Left lung (tissue), 10 donors: ENCODE results near the gene CRABP1. TPM values are rescaled to one million over a fixed set of nuclear protein-coding genes. Genes with fewer than 3 reads are reported as not detected.

Experiments
- ATAC-seq: fragments of 200-7000 bp; cut with Tn5 transposase; one replicate; pipeline ENCODE4 v1.9.1; 2020; ENCODE audit warnings: moderate library complexity
- DNase-seq, 4 donors: peaks; one replicate each; pipeline ENCODE4 v3.0.0-alpha.2; 2013 to 2020
- H3K27ac ChIP-seq, 2 donors: fragments of 200-600 bp; sonication (generic) in 1 of 2; one replicate each; pipeline versions ENCODE4 v1.5.0 to v1.8.0; 2020 to 2021
- H3K27me3 ChIP-seq, 2 donors: fragments of 200-600 bp; sonication (generic) in 1 of 2; one replicate each; pipeline versions ENCODE4 v1.5.0 to v1.8.0; 2020 to 2021
- H3K36me3 ChIP-seq, 2 donors: fragments of 200-600 bp; sonication (generic) in 1 of 2; one replicate each; pipeline versions ENCODE4 v1.5.0 to v1.8.0; 2020 to 2021
- H3K4me1 ChIP-seq, 2 donors: fragments of 200-600 bp; one replicate each; pipeline ENCODE4 v1.8.0; 2021
- H3K4me3 ChIP-seq, 2 donors: fragments of 200-600 bp; sonication (generic) in 1 of 2; one replicate each; pipeline versions ENCODE4 v1.5.0 to v1.8.0; 2020 to 2021; ENCODE audit warnings: mild to moderate bottlenecking in 1 of 2
- H3K9me3 ChIP-seq, 2 donors: fragments of 200-600 bp; sonication (generic) in 1 of 2; one replicate each; pipeline versions ENCODE4 v1.5.0 to v1.8.0; 2020 to 2021
- intact Hi-C, 2 donors: fragments of 100-400 bp; cut with DNase I; formaldehyde crosslinking; loops; one replicate each; pipeline versions ENCODE4 v1.11.2 to v1.14.2; 2022
- polyA plus RNA-seq, 6 donors: library from polyadenylated mRNA; unstranded; fragments of 120-200 nt; gene quantifications; one replicate each; pipeline ENCODE4 v1.2.1, GENCODE V29; 2013; ENCODE audit not compliant: insufficient read length in 6 of 6
- total RNA-seq, 2 donors: library from RNA; stranded (reverse); fragmentation: NEBNext Ultra II Directional; extraction: Animal tissue kit (Norgen Biotek cat#: 25700); gene quantifications; one replicate each; pipeline ENCODE4 v1.2.1, GENCODE V29; 2021
- TF ChIP-seq, protein P1 (sequence below), 2 donors: fragments of 200-600 bp; sonication (generic) in 1 of 2; IDR thresholded peaks; one replicate each; pipeline versions ENCODE4 v1.5.0 to v1.8.0; 2021; ENCODE audit warnings: antibody characterized with exemption in 2 of 2
- donor health status: DM: no; HTN: yes; CAD: no.
- donor health status: DM: no; HTN: no; CAD: no.

The CRABP1 gene
- total and polyA plus RNA-seq, 8 donors, result 0.29 to 0.79 (median 0.40) TPM; not detected in 2

DNA sequence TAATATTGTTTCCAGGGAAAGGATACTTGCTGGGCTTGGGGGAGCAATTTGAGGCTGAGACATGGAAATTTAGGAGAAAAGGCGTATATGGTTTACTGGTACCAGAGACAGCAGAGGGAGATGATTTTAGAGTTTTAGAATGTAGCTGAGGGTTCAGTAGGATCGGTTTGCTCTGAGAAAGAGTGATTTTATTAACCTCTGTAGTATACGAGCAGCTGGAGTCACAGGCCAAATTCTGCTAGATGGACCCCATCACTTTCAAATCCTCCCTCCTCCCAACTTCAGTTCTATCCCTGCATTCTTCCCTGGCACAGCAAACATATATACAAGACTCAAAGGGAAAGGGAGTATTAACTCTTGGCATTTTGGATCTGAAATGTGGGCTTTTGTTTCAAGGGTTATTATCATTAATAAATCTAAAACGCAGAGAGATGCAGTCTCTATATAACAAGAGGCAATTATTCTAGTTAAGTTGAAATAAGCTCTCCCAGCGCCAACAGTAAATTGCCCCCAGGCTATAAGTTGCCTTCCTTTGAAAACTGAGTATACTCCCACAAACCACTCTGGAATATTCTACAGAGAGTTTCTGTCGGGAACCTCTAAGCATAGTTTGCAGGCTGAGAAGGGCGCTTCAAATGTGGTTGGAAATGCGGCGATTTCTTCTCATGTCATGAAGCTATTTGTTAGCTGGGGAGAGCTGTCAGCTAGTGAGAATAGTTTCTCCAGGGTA lies 5.4 kb downstream of the CRABP1 start:
- Histone ChIP-seq H3K4me1 (no peaks in the 10 kb centered on the region), H3K27ac (no peak overlapping the region), H3K36me3 (no peaks in the 10 kb centered on the region), H3K27me3 (peaks cover 25 to 32% of the 10 kb centered on the region in 2 donors), H3K9me3 (no peaks in the 10 kb centered on the region), H3K4me3 (no peak overlapping the region)
- intact Hi-C loops, result no loop called here
- DNase-seq, result no peak
- ATAC-seq, result no peak
- TF ChIP-seq, protein P1, sequence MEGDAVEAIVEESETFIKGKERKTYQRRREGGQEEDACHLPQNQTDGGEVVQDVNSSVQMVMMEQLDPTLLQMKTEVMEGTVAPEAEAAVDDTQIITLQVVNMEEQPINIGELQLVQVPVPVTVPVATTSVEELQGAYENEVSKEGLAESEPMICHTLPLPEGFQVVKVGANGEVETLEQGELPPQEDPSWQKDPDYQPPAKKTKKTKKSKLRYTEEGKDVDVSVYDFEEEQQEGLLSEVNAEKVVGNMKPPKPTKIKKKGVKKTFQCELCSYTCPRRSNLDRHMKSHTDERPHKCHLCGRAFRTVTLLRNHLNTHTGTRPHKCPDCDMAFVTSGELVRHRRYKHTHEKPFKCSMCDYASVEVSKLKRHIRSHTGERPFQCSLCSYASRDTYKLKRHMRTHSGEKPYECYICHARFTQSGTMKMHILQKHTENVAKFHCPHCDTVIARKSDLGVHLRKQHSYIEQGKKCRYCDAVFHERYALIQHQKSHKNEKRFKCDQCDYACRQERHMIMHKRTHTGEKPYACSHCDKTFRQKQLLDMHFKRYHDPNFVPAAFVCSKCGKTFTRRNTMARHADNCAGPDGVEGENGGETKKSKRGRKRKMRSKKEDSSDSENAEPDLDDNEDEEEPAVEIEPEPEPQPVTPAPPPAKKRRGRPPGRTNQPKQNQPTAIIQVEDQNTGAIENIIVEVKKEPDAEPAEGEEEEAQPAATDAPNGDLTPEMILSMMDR (IDR thresholded peaks at IDR 0.05), result no peak

DNA sequence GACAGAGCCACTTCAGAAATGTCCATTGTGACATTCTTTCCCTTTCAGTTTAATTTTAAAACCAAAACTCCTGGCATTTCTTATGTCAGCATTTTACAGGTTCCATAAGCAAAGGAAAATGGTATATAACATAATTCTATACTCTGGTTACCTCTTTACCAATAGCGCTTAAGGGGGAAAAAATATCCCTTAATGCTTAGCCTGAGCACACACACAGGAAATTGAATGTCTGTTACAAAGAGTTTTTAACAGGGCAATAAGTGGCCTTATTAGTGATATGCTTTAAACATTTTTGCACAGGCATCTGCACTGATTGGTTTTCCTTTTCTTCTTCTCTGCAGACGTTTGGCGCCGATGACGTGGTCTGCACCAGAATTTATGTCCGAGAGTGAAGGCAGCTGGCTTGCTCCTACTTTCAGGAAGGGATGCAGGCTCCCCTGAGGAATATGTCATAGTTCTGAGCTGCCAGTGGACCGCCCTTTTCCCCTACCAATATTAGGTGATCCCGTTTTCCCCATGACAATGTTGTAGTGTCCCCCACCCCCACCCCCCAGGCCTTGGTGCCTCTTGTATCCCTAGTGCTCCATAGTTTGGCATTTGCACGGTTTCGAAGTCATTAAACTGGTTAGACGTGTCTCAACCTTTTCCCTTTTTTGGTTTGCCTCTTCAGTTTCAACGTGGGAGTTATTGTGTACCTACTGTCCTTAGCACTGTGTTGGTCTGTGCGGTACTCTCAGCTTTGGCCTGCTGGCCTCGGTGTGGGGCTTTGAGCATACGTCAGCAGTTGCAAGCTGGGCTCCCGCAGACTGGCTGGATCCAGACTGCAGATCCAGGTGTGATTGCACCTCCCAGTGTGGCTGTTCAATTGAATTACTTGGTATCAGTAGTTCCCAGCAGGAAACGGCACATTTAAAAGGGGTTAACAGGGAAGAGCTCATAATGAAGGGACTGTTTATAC lies 7.7 kb downstream of the CRABP1 start:
- H3K27ac ChIP-seq, result no peak overlapping the region
- no peaks in the 10 kb centered on the region for H3K9me3 ChIP-seq
- intact Hi-C loops, result no loop called here
- no peaks in the 10 kb centered on the region for H3K4me1 ChIP-seq
- no peaks in the 10 kb centered on the region for H3K36me3 ChIP-seq
- ATAC-seq, result peak; percentile 98
- peaks cover 4 to 9% of the 10 kb centered on the region in 2 donors for H3K27me3 ChIP-seq
- H3K4me3 ChIP-seq, result no peak overlapping the region
- DNase-seq, result peak in 3 of 4 donors; percentile 19 to 77 (median 60)
- TF ChIP-seq, protein P1 (IDR thresholded peaks at IDR 0.05), result no peak

DNA sequence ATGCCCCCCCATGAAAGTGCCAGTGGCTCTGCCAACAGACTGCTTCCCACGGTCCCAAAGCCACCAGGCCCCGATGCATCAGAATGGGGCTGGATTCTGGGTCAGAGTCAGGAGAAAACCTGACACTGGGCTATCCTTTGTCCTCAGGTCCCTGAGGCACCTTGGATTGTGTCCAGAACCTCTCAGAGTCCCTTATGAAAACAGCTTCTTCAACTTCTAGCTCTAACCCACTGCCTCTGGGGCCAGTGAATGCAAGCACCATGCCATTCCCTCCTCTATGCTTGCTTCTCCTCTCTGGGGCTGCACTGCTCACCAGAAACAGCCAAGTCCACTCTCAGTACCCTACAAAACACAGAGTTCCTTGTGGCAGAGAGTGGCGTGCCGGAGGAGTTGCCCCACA lies 9.9 kb downstream of the CRABP1 start:
- intact Hi-C loops, result no loop called here
- H3K9me3 ChIP-seq, result no peaks in the 10 kb centered on the region
- H3K27me3 ChIP-seq, result no peaks in the 10 kb centered on the region
- H3K36me3 ChIP-seq, result no peaks in the 10 kb centered on the region
- H3K27ac ChIP-seq, result no peak overlapping the region
- no peak overlapping the region for H3K4me3 ChIP-seq
- no peaks in the 10 kb centered on the region for H3K4me1 ChIP-seq
- no peak for ATAC-seq
- TF ChIP-seq, protein P1 (IDR thresholded peaks at IDR 0.05), result no peak
- no peak for DNase-seq

DNA sequence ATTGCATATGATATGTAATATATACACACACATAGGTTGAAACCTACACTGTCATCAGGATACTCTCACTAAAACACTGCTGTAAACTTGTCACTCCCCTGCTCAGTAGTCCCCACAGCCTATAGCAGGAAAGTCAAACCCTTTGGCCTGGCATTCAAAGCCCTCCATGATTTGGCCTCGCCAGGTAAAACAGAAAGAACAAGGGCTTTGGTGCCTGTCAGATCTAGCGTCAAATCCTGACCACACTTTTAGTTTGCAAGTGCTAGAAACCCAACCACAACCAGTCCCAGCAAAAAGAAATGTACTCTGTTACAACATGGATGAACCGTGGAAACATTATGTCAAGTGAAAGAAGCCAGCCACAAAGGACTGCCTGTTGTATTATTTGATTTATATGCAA lies 11.4 kb downstream of the CRABP1 start:
- no peak for ATAC-seq
- Histone ChIP-seq H3K9me3 (no peaks in the 10 kb centered on the region), H3K27me3 (peaks cover 0 to 4% of the 10 kb centered on the region in 2 donors), H3K4me1 (no peaks in the 10 kb centered on the region), H3K4me3 (no peak overlapping the region), H3K36me3 (no peaks in the 10 kb centered on the region), H3K27ac (no peak overlapping the region)
- TF ChIP-seq, protein P1 (IDR thresholded peaks at IDR 0.05), result no peak
- DNase-seq, result no peak
- intact Hi-C loops, result no loop called here

DNA sequence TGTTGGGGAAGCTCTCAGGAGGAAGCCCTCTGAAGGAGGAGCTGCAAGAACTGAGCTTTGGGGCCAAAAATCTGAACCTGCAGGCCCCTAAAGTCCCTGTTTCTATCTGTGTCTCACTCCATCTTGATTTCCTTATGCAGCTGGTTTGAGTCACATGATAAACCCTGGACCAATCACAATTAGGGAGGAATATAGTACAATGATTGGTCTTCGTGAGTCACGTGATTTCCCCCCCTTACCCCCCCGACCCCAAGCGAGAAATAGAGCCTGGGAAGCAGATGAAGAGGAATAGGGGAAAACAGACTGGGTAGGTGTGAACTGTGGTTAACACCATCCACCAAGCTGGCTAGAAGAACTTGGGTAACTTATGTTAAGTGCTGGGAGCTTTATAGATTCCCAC lies 12.9 kb downstream of the CRABP1 start:
- H3K4me1 ChIP-seq, result no peaks in the 10 kb centered on the region

More for the DNA sequence above, 12.9 kb downstream of the CRABP1 start:
- Histone ChIP-seq H3K27me3 (peaks cover 0 to 4% of the 10 kb centered on the region in 2 donors), H3K9me3 (no peaks in the 10 kb centered on the region), H3K27ac (no peak overlapping the region), H3K36me3 (no peaks in the 10 kb centered on the region), H3K4me3 (no peak overlapping the region)
- TF ChIP-seq, protein P1 (IDR thresholded peaks at IDR 0.05), result no peak
- intact Hi-C loops, result no loop called here
- DNase-seq (no peak), ATAC-seq (no peak)
